Glutamatergic neuron (in vitro differentiated cells): ENCODE data around the gene NEAT1. TPM values are rescaled to one million over a fixed set of nuclear protein-coding genes. Genes with fewer than 3 reads are reported as not detected.

Source experiments
- DNase-seq: peaks from one replicate; pipeline ENCODE4 v3.0.0; 2022
- H3K27ac Mint-ChIP-seq: one replicate; pipeline ENCODE4 v1.8.0; 2020; ENCODE audit warnings: mild to moderate bottlenecking, mixed read lengths, inconsistent platforms; ENCODE audit not compliant: unreplicated experiment
- H3K27me3 Mint-ChIP-seq: one replicate; pipeline ENCODE4 v1.8.0; 2020; ENCODE audit warnings: mild to moderate bottlenecking, moderate library complexity, mixed read lengths, inconsistent platforms; ENCODE audit not compliant: unreplicated experiment
- H3K36me3 Mint-ChIP-seq: one replicate; pipeline ENCODE4 v1.8.0; 2020; ENCODE audit warnings: mild to moderate bottlenecking, mixed read lengths, inconsistent platforms; ENCODE audit not compliant: unreplicated experiment
- H3K4me1 Mint-ChIP-seq: one replicate; pipeline ENCODE4 v1.8.0; 2020; ENCODE audit warnings: mild to moderate bottlenecking, low read depth, mixed read lengths, inconsistent platforms; ENCODE audit not compliant: unreplicated experiment
- H3K4me3 Mint-ChIP-seq: one replicate; pipeline ENCODE4 v1.8.0; 2020; ENCODE audit warnings: mild to moderate bottlenecking, mixed read lengths, inconsistent platforms; ENCODE audit not compliant: unreplicated experiment
- H3K9me3 Mint-ChIP-seq: one replicate; pipeline ENCODE4 v1.8.0; 2020; ENCODE audit warnings: mild to moderate bottlenecking, moderate library complexity, mixed read lengths, inconsistent platforms; ENCODE audit not compliant: unreplicated experiment
- total RNA-seq: library from RNA; stranded (reverse); fragmentation: NEBNext Ultra II Directional; extraction: Animal tissue kit (Norgen Biotek cat#: 25700); gene quantifications from one replicate; pipeline ENCODE4 v1.2.1, GENCODE V29; 2021; ENCODE audit not compliant: unreplicated experiment
- TF ChIP-seq, protein P1 (sequence below): fragments of 200-600 bp; sonication (generic); IDR thresholded peaks from one replicate; pipeline ENCODE4 v1.5.0; 2021; ENCODE audit not compliant: partially characterized antibody, unreplicated experiment

Gene NEAT1
- total RNA-seq, 1 donor from 2014 or later, result 107 TPM

DNA sequence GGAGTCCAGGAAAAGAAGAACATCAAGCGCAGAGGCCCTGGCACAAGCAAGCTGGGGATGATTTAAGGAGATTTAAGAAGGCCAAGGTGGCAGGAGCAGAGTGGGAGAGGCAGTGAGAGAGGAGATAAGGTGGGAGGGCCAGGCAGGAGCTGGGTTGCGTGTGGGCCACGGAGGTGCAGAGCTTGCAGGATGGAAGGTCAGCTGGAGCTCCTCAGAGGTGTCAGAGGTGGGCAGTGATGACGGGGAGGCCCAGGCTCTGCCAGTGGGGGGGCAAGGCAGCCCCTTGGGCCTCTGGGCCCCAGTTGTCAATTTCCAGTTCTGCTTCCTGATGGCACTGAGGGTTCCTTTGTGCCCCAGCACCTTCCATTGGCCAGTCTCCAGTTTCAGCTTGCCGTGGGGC lies 29.7 kb upstream of the NEAT1 start:
- Mint-ChIP-seq H3K36me3 (no peaks in the 10 kb centered on the region), H3K4me3 (no peak overlapping the region)
- DNase-seq, result no peak

DNA sequence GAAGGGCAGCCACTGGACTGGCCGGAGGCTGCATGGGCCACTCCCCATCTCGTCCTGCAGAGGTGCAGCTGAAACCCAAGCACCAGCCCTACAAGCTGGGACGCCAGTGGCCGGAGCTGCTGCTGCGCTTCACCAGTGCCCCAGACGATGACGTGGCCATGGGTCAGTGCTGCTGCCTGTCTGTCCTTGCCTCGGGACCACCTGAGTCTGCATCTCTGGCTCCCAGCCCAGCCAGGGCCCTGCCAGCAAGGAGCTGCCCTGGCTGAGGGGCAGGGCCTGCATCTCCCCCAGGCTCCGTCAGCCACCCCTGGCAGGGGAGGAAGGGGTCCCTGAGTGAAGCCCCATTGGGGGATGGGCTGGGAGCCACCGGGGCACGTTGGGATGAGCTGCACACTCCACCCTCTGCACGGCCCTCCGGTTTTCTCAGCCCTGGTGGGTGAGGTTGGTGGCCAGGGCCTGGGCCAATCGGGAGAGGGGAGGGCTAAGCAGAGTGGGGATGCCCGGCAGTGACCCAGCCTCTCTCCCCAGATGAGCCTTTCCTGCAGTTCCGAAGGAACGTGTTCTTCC lies 29.0 kb upstream of the NEAT1 start:
- H3K36me3 Mint-ChIP-seq, result no peaks in the 10 kb centered on the region
- TF ChIP-seq, protein P1, sequence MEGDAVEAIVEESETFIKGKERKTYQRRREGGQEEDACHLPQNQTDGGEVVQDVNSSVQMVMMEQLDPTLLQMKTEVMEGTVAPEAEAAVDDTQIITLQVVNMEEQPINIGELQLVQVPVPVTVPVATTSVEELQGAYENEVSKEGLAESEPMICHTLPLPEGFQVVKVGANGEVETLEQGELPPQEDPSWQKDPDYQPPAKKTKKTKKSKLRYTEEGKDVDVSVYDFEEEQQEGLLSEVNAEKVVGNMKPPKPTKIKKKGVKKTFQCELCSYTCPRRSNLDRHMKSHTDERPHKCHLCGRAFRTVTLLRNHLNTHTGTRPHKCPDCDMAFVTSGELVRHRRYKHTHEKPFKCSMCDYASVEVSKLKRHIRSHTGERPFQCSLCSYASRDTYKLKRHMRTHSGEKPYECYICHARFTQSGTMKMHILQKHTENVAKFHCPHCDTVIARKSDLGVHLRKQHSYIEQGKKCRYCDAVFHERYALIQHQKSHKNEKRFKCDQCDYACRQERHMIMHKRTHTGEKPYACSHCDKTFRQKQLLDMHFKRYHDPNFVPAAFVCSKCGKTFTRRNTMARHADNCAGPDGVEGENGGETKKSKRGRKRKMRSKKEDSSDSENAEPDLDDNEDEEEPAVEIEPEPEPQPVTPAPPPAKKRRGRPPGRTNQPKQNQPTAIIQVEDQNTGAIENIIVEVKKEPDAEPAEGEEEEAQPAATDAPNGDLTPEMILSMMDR, result no peak
- H3K4me1 Mint-ChIP-seq, result no peaks in the 10 kb centered on the region
- H3K27ac Mint-ChIP-seq, result no peak overlapping the region
- peaks cover 7% of the 10 kb centered on the region for H3K9me3 Mint-ChIP-seq
- DNase-seq, result no peak
- peaks cover 5% of the 10 kb centered on the region for H3K27me3 Mint-ChIP-seq
- no peak overlapping the region for H3K4me3 Mint-ChIP-seq

More for the DNA sequence above, 29.7 kb upstream of the NEAT1 start:
- H3K27me3 Mint-ChIP-seq, result peaks cover 5% of the 10 kb centered on the region
- H3K27ac Mint-ChIP-seq, result no peak overlapping the region
- no peaks in the 10 kb centered on the region for H3K4me1 Mint-ChIP-seq
- H3K9me3 Mint-ChIP-seq, result peaks cover 7% of the 10 kb centered on the region
- TF ChIP-seq, protein P1, result no peak

DNA sequence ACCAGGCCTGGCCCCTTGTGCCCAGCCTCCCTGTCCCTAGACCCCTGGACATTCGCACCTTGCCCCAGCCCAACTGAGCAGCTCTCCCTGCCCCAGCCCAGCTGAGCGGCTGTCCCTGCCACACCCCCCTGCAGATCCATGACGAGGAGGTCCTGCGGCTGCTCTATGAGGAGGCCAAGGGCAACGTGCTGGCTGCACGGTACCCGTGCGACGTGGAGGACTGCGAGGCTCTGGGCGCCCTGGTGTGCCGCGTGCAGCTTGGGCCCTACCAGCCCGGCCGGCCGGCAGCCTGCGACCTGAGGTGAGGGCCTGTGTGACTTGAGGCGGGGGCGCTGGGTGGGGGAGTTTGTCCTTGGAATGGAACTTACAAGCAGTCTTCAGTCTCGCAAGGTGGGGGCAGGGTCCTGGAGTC lies 28.5 kb upstream of the NEAT1 start:
- no peak overlapping the region for H3K4me3 Mint-ChIP-seq
- TF ChIP-seq, protein P1, result no peak
- DNase-seq, result no peak
- H3K9me3 Mint-ChIP-seq, result peaks cover 8% of the 10 kb centered on the region
- H3K36me3 Mint-ChIP-seq, result no peaks in the 10 kb centered on the region
- no peak overlapping the region for H3K27ac Mint-ChIP-seq
- no peaks in the 10 kb centered on the region for H3K4me1 Mint-ChIP-seq
- H3K27me3 Mint-ChIP-seq, result peaks cover 5% of the 10 kb centered on the region

DNA sequence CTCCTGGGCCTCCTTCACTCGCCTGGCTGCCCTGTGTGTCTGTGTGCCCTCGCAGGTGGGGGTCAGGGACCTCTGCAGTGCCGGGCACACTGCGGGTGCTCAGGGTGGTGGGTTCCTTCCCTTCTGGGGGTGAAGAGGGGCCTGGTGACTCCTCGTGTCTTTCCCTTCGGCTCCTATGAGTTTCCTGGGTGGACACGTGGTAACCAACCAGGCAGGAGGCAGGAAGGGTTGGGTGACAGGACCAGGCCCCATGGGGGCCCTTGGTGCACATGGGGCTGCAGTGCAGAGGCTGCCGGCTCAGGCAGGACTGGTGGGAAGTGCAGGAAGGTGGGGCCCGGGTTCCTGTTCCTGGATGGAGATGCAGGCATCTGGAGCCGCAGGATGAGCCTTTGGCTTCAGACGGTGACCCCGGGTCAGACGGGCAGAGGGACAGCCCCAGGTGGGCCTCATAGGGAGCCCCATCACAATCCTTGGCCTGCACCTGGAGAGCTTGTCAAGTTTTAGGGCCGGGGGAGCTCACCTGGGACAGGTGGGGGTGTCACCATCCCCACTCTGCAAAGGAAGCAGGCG lies 26.6 kb upstream of the NEAT1 start:
- TF ChIP-seq, protein P1, result no peak
- Mint-ChIP-seq H3K27me3 (peaks cover 5% of the 10 kb centered on the region), H3K27ac (no peak overlapping the region), H3K4me3 (no peak overlapping the region), H3K9me3 (peaks cover 11% of the 10 kb centered on the region), H3K4me1 (no peaks in the 10 kb centered on the region), H3K36me3 (no peaks in the 10 kb centered on the region)
- DNase-seq, result no peak
